ENCODE results near the gene LIME1.

LIME1 gene

DNA sequence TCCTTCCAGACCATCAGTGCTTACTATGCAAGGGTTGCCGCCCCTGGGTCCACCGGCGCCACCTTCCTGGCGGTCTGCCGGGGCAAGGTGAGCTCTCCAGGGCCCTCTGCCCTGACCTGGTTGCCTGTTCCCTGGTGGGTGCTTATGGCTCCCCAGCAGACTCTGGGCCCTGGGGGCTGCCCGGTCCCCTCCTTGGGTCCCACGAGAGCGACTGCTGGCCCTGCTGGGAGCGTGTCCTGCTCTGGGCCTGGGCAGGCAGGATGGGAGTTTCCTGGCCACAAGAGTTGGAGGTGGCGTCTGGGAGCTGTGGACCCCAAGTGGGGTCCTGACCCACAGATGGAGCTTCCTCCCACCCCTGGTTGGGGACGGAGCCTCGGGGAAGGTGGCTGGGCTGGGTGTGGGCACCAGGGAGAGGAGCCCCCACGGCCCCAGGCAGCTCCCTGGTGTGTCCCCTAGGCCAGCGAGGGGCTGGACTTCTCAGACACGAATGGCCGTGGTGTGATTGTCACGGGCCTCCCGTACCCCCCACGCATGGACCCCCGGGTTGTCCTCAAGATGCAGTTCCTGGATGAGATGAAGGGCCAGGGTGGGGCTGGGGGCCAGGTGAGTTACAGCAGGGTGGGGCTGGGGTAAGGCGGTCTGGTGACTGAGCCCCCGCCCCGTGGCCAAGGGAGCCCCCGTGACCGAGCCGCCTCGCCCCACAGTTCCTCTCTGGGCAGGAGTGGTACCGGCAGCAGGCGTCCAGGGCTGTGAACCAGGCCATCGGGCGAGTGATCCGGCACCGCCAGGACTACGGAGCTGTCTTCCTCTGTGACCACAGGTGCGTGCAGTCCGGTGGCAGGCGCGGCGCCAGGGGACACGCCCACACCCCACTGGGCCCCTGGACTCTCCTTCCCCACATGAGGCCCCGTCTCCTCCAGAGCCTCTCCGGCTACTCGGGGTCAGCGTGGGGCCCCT lies 47.1 kb upstream of the LIME1 start:
- Histone ChIP-seq H2BK15ac (ENCODE audit: low read depth, poor library complexity, severe bottlenecking) (peak overlapping the region; percentile 9), H3K4me1 (ENCODE audit: control insufficient read depth, insufficient read depth, low read depth, low read length) (peaks cover 45% of the 10 kb centered on the region), H3K14ac (ENCODE audit: low read length in 2 of 2) (peak overlapping the region in 1 of 2 experiments; percentile 41), H2BK12ac (ENCODE audit: low read length in 2 of 2) (peak overlapping the region in 1 of 2 experiments; percentile 42), H3K9ac (ENCODE audit: low read length) (no peak overlapping the region), H3K27me3 (ENCODE audit: control insufficient read depth in 1 of 2, insufficient read depth in 1 of 2, low read length in 2 of 2) (no peaks in the 10 kb centered on the region), H3K36me3 (ENCODE audit: control insufficient read depth in 1 of 2, insufficient read depth in 2 of 2, low read depth in 1 of 2, low read length in 2 of 2) (peaks cover 4 to 48% of the 10 kb centered on the region in 2 experiments), H3K4ac (ENCODE audit: low read depth in 1 of 2, low read length in 2 of 2) (no peak overlapping the region), H2AFZ (ENCODE audit: low read depth, low read length) (no peak overlapping the region), H3K4me2 (ENCODE audit: low read length, poor library complexity, severe bottlenecking) (no peak overlapping the region), H4K8ac (ENCODE audit: low read length) (no peak overlapping the region), H3K23ac (ENCODE audit: low read length in 2 of 2) (no peak overlapping the region), H2AK5ac (ENCODE audit: low read length, severe bottlenecking) (peak overlapping the region; percentile 12), H3K27ac (ENCODE audit: low read length, poor library complexity, severe bottlenecking) (no peak overlapping the region), H4K91ac (ENCODE audit: low read length) (peak overlapping the region; percentile 46), H2BK5ac (ENCODE audit: low read depth, low read length, poor library complexity, severe bottlenecking) (no peak overlapping the region), H3K18ac (ENCODE audit: low read depth in 1 of 2, low read length in 2 of 2) (peak overlapping the region in 1 of 2 experiments; percentile 58), H3K79me1 (replicated peaks; ENCODE audit: low read length, poor library complexity, severe bottlenecking) (peaks cover 4% of the 10 kb centered on the region), H2BK120ac (ENCODE audit: low read depth, low read length) (no peak overlapping the region), H3K4me3 (ENCODE audit: insufficient read depth in 1 of 2, low read depth in 1 of 2, low read length in 2 of 2) (no peak overlapping the region), H3K9me3 (ENCODE audit: control insufficient read depth, low read length) (no peaks in the 10 kb centered on the region)
- no peak for DNase-seq
- 97% methylated on average over 44 of the region's 44 CpGs for WGBS

DNA sequence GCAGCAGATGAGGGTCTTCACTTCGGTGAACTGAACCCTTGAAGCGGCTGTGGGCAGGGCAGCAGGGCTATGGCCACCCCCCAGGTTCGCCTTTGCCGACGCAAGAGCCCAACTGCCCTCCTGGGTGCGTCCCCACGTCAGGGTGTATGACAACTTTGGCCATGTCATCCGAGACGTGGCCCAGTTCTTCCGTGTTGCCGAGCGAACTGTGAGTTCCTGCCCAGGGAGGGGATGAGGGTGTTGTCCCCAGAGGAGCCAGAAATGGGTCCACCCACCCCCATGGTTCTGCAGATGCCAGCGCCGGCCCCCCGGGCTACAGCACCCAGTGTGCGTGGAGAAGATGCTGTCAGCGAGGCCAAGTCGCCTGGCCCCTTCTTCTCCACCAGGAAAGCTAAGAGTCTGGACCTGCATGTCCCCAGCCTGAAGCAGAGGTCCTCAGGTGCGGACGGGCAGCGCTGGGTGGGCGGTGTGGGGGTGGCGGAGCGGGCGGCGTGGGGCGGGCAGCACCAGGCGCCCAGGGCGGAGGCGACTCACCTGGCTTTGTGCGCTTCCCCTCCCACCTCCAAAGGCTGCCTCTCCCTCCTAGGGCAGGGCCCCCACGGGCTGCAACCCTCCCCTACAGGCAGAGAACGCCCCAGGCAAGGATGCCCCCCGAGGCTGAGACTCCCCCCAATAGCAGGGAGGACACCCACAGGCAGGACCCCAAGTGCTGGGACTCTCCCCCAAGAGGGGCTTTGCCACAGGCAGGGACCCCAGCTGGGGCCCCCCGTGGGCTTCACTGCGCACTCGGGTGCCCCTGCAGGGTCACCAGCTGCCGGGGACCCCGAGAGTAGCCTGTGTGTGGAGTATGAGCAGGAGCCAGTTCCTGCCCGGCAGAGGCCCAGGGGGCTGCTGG lies 46.2 kb upstream of the LIME1 start:
- Histone ChIP-seq H3K4ac (ENCODE audit: low read depth in 1 of 2, low read length in 2 of 2) (no peak overlapping the region), H2AK5ac (ENCODE audit: low read length, severe bottlenecking) (no peak overlapping the region), H3K4me1 (ENCODE audit: control insufficient read depth, insufficient read depth, low read depth, low read length) (peaks cover 44% of the 10 kb centered on the region), H3K4me3 (ENCODE audit: insufficient read depth in 1 of 2, low read depth in 1 of 2, low read length in 2 of 2) (no peak overlapping the region), H2AFZ (ENCODE audit: low read depth, low read length) (no peak overlapping the region), H3K14ac (ENCODE audit: low read length in 2 of 2) (no peak overlapping the region), H4K91ac (ENCODE audit: low read length) (peak overlapping the region; percentile 21), H3K23ac (ENCODE audit: low read length in 2 of 2) (no peak overlapping the region), H3K36me3 (ENCODE audit: control insufficient read depth in 1 of 2, insufficient read depth in 2 of 2, low read depth in 1 of 2, low read length in 2 of 2) (peaks cover 4 to 57% of the 10 kb centered on the region in 2 experiments), H3K9me3 (ENCODE audit: control insufficient read depth, low read length) (no peaks in the 10 kb centered on the region), H3K4me2 (ENCODE audit: low read length, poor library complexity, severe bottlenecking) (no peak overlapping the region), H3K27ac (ENCODE audit: low read length, poor library complexity, severe bottlenecking) (no peak overlapping the region), H2BK5ac (ENCODE audit: low read depth, low read length, poor library complexity, severe bottlenecking) (no peak overlapping the region), H3K79me1 (replicated peaks; ENCODE audit: low read length, poor library complexity, severe bottlenecking) (peaks cover 3% of the 10 kb centered on the region), H2BK15ac (ENCODE audit: low read depth, poor library complexity, severe bottlenecking) (no peak overlapping the region), H3K18ac (ENCODE audit: low read depth in 1 of 2, low read length in 2 of 2) (peak overlapping the region in 1 of 2 experiments; percentile 58), H3K9ac (ENCODE audit: low read length) (no peak overlapping the region), H3K27me3 (ENCODE audit: control insufficient read depth in 1 of 2, insufficient read depth in 1 of 2, low read length in 2 of 2) (no peaks in the 10 kb centered on the region), H2BK120ac (ENCODE audit: low read depth, low read length) (no peak overlapping the region), H4K8ac (ENCODE audit: low read length) (no peak overlapping the region), H2BK12ac (ENCODE audit: low read length in 2 of 2) (no peak overlapping the region)
- DNase-seq, result no peak
- WGBS, result 95% methylated on average over 37 of the region's 40 CpGs

DNA sequence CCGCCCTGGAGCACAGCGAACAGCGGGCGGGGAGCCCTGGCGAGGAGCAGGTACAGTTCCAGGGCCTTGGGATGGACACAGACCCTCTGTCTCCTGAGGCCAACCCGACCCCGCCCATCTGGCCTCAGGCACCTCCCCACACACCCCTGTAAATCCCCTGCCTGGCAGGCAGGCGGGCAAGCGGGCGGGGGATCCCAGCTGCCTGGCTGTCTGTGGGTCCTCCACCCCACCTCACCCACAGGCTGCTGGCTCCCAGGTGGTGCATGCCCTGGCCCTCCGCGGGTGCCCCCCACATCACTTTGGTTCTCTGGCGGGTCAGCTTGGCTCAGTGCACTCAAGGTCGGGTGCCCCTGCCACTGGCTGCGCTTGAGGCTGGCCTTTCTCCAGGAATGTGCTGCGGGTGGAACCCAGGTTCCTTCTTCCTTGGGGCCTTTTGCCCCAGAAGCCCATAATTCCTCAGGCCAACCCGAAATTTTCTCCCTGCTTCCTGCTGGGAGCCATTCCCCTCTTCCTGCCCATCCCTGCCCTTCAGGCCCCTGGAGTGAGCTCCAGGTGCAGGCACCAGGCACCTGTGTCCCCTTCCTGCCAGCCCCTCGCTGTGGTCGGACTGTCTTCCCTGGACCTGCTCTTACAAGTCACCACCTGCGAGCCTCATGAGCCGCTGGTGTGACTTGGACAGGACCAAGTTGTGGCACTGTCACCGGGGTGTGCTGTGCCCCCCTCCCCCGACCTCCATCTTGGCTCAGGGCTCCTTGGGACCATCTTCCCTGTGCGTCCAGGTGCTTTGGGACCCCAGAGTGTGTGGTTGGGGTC lies 45.4 kb upstream of the LIME1 start:
- Histone ChIP-seq H3K14ac (ENCODE audit: low read length in 2 of 2) (no peak overlapping the region), H3K4me3 (ENCODE audit: insufficient read depth in 1 of 2, low read depth in 1 of 2, low read length in 2 of 2) (no peak overlapping the region), H2BK15ac (ENCODE audit: low read depth, poor library complexity, severe bottlenecking) (no peak overlapping the region), H3K9me3 (ENCODE audit: control insufficient read depth, low read length) (no peaks in the 10 kb centered on the region), H4K91ac (ENCODE audit: low read length) (peak overlapping the region; percentile 21), H3K23ac (ENCODE audit: low read length in 2 of 2) (no peak overlapping the region), H3K4ac (ENCODE audit: low read depth in 1 of 2, low read length in 2 of 2) (no peak overlapping the region), H3K27ac (ENCODE audit: low read length, poor library complexity, severe bottlenecking) (no peak overlapping the region), H2BK120ac (ENCODE audit: low read depth, low read length) (no peak overlapping the region), H3K4me1 (ENCODE audit: control insufficient read depth, insufficient read depth, low read depth, low read length) (peaks cover 42% of the 10 kb centered on the region), H2AK5ac (ENCODE audit: low read length, severe bottlenecking) (no peak overlapping the region), H3K4me2 (ENCODE audit: low read length, poor library complexity, severe bottlenecking) (no peak overlapping the region), H3K36me3 (ENCODE audit: control insufficient read depth in 1 of 2, insufficient read depth in 2 of 2, low read depth in 1 of 2, low read length in 2 of 2) (peaks cover 4 to 59% of the 10 kb centered on the region in 2 experiments), H2AFZ (ENCODE audit: low read depth, low read length) (no peak overlapping the region), H2BK5ac (ENCODE audit: low read depth, low read length, poor library complexity, severe bottlenecking) (no peak overlapping the region), H3K79me1 (replicated peaks; ENCODE audit: low read length, poor library complexity, severe bottlenecking) (peaks cover 5% of the 10 kb centered on the region), H3K18ac (ENCODE audit: low read depth in 1 of 2, low read length in 2 of 2) (no peak overlapping the region), H4K8ac (ENCODE audit: low read length) (no peak overlapping the region), H2BK12ac (ENCODE audit: low read length in 2 of 2) (no peak overlapping the region), H3K9ac (ENCODE audit: low read length) (no peak overlapping the region), H3K27me3 (ENCODE audit: control insufficient read depth in 1 of 2, insufficient read depth in 1 of 2, low read length in 2 of 2) (no peaks in the 10 kb centered on the region)
- no peak for DNase-seq
- 96% methylated on average over 24 of the region's 24 CpGs for WGBS

Measured in mesenchymal stem cell (in vitro differentiated cells and primary cell).